Measurements from ENCODE around the gene SSH3.

- TF ChIP-seq CTCF (IDR thresholded peaks at IDR 0.05) (no peak), POLR2A (IDR thresholded peaks at IDR 0.05) (no peak)
Observed at GRCh38 chr11:67282876-67283371, 20.4 kb upstream of the SSH3 start.
